Measurements from ENCODE around the gene CHPF.
A peak's percentile ranks its signal among the peaks of the same experiment; 100 is the strongest.

CHPF gene

DNA sequence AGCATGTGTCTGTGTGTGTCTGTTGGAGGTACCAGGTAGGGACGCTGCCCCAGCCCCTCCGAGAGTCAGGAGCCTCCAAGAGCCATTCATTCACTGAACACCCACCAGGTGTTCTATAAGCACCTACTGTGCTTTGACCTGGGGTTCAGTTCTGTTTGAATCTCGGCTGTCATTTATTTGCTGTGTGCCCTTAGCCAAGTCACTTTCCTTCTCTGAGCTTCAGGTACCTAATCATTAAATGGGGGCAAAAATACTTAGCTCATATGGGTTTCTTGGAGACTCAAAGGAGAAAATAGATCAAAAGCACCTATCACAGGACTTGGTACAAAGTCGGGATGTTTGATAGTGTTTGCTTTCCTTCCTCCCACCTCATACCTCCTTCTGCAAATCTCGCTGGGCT is 16.1 kb downstream of the CHPF start:
- TF ChIP-seq, protein P1, sequence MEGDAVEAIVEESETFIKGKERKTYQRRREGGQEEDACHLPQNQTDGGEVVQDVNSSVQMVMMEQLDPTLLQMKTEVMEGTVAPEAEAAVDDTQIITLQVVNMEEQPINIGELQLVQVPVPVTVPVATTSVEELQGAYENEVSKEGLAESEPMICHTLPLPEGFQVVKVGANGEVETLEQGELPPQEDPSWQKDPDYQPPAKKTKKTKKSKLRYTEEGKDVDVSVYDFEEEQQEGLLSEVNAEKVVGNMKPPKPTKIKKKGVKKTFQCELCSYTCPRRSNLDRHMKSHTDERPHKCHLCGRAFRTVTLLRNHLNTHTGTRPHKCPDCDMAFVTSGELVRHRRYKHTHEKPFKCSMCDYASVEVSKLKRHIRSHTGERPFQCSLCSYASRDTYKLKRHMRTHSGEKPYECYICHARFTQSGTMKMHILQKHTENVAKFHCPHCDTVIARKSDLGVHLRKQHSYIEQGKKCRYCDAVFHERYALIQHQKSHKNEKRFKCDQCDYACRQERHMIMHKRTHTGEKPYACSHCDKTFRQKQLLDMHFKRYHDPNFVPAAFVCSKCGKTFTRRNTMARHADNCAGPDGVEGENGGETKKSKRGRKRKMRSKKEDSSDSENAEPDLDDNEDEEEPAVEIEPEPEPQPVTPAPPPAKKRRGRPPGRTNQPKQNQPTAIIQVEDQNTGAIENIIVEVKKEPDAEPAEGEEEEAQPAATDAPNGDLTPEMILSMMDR (conservative IDR thresholded peaks at IDR 0.05; ENCODE audit: low read depth, low read length): no peak
- no peak overlapping the region for H3K4me3 ChIP-seq (ENCODE audit: low read length)
- DNase-seq (ENCODE audit: low read depth): no peak

DNA sequence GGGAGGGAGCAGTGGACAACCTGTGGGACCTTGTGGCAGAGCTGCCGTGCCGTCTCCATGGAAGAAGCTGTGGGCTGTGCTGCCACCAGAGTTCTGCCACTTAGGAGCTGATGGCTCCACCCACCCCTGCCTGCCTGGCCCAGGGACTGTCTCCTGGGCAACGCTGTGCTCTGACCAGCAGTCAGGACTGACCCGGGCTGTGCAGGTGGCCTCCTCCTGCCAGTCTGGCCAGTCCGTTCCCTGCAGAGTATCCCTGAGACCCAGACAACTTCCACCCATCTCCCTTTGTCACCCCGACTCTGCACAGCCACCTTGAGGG is 16.6 kb downstream of the CHPF start:
- TF ChIP-seq, protein P1 (conservative IDR thresholded peaks at IDR 0.05; ENCODE audit: low read depth, low read length): no peak
- H3K4me3 ChIP-seq (ENCODE audit: low read length): no peak overlapping the region
- DNase-seq (ENCODE audit: low read depth): no peak

DNA sequence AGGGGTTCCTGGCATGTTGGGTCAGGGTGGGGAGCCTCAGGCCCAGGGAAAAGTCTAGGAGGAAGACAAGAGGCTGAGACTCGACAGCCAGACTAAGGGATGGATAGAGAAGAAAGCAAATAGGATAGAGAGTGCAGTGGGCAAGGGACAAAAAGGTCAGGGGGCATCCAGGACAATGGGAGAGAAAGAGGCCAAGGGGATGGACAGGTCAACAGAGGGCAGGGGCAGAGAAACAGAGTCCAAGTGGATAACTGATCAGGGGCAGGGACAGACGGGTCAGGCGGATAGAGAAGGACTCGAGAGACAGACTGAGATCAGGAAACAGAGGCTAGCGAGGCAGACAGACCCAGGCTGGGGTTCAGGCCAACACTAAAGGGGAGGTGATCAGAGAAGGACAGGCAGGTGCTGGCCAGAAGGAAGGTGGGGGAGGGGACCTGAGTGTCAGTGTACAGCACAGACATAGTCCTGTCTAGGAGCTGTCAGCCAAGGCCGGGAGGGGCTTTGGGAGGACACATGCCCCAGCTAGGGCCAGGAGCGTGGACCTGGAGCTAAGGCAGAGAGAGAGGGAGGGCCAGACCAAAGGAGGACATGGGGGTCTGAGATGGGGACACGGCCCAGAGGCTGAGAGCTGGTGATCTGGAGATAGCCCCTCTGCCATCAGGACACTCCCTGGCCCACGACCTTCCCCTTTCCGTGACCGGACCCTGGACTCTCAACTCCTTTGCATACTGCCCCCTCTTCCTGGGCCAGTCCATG is 17.1 kb downstream of the CHPF start:
- DNase-seq (ENCODE audit: low read depth): no peak
- TF ChIP-seq, protein P1 (conservative IDR thresholded peaks at IDR 0.05; ENCODE audit: low read depth, low read length): no peak
- no peak overlapping the region for H3K4me3 ChIP-seq (ENCODE audit: low read length)

DNA sequence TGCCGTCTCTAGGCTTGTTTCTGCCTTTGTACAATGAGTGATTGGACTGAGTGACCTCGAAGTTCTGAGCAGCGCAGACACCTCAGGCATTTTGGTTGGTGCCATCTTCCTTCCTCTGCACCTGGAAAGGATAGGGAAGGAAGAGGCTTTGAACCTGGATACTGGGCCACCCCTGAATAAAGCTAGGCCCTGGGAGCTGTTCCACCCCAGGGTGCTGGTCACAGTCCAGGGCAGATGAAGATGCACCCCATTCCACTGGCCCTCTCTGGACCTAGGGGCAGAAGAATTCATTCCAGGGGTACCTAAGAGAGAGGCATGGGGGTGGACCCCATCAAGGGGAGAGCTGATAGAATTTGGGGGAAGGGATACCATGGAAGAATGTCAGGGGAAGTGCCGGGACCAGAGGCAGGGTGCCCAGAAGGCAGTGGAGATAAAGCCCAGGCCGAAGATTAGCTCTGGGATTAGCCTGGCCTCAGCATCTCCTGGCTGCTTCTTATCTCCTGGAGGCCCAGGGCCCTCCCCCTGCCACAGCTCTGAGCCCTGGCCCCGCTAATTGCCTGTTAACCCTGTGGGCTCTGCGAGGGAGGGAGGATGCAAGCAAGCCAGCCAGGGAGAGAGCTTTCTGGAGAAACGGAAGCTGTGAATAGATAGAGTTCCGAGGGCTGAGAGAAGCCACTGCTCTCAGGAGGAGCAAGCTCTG is 17.9 kb downstream of the CHPF start:
- no peak overlapping the region for H3K4me3 ChIP-seq (ENCODE audit: low read length)
- TF ChIP-seq, protein P1 (conservative IDR thresholded peaks at IDR 0.05; ENCODE audit: low read depth, low read length): no peak
- no peak for DNase-seq (ENCODE audit: low read depth)

DNA sequence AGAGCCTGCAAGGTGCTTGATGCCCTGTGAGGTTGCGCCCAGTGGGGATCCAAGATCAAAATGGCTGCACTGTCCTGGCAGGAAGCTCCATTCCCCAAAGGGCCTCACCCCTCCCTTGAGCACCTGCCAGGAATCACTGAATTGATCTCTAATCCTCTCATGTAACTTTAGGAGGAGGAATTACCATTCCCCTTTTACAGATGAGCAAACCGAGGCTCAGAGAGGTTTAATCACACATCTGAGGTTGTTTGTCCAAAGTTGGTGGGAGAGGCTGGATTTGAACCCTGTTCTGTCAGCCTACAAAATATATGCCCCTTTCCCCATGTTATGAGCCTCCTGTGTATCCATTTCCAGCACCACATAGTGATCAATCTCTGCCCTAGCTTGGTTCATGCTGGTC is 18.8 kb downstream of the CHPF start:
- H3K4me3 ChIP-seq (ENCODE audit: low read length): no peak overlapping the region
- TF ChIP-seq, protein P1 (conservative IDR thresholded peaks at IDR 0.05; ENCODE audit: low read depth, low read length): no peak
- no peak for DNase-seq (ENCODE audit: low read depth)

DNA sequence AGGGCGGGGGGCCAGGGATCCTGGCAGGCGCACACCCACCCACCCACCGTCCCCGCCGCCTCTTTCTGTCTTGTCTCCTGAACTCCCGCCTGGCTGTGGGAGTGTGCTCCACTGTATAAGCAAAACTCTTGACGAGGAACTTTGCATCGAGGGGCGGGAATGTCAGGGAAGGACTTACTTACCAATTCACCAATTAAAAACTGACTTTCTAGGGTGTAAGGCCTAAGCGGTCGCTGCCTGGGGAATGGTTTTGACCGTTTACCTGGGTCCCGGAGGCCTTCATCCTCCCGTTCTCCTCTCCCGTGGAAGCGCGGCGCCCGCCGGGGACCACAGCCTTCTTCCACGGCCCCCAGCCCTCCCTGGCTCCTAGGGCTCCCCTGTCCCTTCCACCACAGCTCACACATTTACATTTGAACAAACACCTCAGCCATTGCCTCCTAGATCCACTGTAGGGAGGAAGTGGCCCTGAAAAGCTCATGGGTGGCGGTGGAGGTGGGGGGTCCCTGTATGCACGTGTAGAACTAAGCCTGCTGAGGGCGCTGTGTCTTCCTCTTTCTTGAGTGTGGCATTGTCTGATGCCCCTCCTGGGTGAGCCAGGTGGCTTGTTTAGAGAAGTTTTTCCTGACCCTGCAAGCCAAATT is 20.5 kb downstream of the CHPF start:
- DNase-seq (ENCODE audit: low read depth): no peak
- no peak overlapping the region for H3K4me3 ChIP-seq (ENCODE audit: low read length)
- TF ChIP-seq, protein P1 (conservative IDR thresholded peaks at IDR 0.05; ENCODE audit: low read depth, low read length): peak; percentile 28
